Type B pancreatic cell (in vitro differentiated cells): Measurements from ENCODE around the gene RGMB. TPM values are rescaled to one million over a fixed set of nuclear protein-coding genes. Genes with fewer than 3 reads are reported as not detected.
A peak's percentile ranks its signal among the peaks of the same experiment; 100 is the strongest.

ENCODE experiments used
- DNase-seq: peaks from one replicate; pipeline ENCODE4 v3.0.0; 2021; ENCODE audit warnings: mixed read lengths; ENCODE audit not compliant: unreplicated experiment; ENCODE audit errors: extremely low spot score
- H3K27ac Mint-ChIP-seq: 2 replicates; pipeline ENCODE4 v1.8.0; 2021; ENCODE audit warnings: mild to moderate bottlenecking, mixed read lengths
- H3K27me3 Mint-ChIP-seq: 2 replicates; pipeline ENCODE4 v1.8.0; 2021; ENCODE audit warnings: mixed read lengths
- H3K36me3 Mint-ChIP-seq: 2 replicates; pipeline ENCODE4 v1.8.0; 2021; ENCODE audit warnings: mixed read lengths
- H3K4me1 Mint-ChIP-seq: one replicate; pipeline ENCODE4 v1.8.0; 2021; ENCODE audit warnings: mixed read lengths; ENCODE audit not compliant: unreplicated experiment
- H3K4me3 Mint-ChIP-seq: 2 replicates; pipeline ENCODE4 v1.8.0; 2021; ENCODE audit warnings: mild to moderate bottlenecking, mixed read lengths
- H3K9me3 Mint-ChIP-seq: 2 replicates; pipeline ENCODE4 v1.8.0; 2021; ENCODE audit warnings: mixed read lengths
- total RNA-seq: library from RNA; stranded (reverse); gene quantifications from 2 replicates; pipeline ENCODE4 v1.2.1, GENCODE V29; 2021; ENCODE audit warnings: low replicate concordance
- TF ChIP-seq, protein P1 (sequence below): fragments of 200-600 bp; sonication (generic); conservative IDR thresholded peaks from 2 replicates; pipeline ENCODE4 v1.5.0; 2021; ENCODE audit warnings: antibody characterized with exemption, mild to moderate bottlenecking

Gene RGMB
- total RNA-seq, 1 donor from 2014 or later, result 36.5 TPM

DNA sequence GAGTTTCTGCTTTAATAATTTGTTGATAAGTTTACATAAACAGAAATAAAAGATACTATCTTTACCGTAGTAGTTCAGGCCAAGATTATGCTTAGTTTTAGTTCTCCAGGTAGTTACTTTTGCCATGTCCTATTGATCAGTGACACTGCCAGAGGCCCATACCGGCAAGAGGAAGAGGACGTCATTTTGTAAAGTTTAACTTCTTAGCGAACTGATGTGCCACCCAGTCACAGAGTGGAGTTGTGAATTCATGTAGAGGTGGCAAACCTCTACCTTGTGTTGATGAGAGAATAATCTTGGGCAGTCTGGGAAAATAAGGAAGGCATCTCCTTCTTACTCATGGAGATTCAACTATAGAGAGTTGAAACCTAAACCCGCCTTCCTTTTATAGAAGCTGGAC lies 21.8 kb downstream of the RGMB start:
- Mint-ChIP-seq H3K27ac (no peak overlapping the region), H3K36me3 (peaks cover 18% of the 10 kb centered on the region), H3K9me3 (no peaks in the 10 kb centered on the region), H3K4me3 (no peak overlapping the region), H3K27me3 (no peaks in the 10 kb centered on the region), H3K4me1 (peaks cover 24% of the 10 kb centered on the region)
- TF ChIP-seq, protein P1, sequence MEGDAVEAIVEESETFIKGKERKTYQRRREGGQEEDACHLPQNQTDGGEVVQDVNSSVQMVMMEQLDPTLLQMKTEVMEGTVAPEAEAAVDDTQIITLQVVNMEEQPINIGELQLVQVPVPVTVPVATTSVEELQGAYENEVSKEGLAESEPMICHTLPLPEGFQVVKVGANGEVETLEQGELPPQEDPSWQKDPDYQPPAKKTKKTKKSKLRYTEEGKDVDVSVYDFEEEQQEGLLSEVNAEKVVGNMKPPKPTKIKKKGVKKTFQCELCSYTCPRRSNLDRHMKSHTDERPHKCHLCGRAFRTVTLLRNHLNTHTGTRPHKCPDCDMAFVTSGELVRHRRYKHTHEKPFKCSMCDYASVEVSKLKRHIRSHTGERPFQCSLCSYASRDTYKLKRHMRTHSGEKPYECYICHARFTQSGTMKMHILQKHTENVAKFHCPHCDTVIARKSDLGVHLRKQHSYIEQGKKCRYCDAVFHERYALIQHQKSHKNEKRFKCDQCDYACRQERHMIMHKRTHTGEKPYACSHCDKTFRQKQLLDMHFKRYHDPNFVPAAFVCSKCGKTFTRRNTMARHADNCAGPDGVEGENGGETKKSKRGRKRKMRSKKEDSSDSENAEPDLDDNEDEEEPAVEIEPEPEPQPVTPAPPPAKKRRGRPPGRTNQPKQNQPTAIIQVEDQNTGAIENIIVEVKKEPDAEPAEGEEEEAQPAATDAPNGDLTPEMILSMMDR, result no peak
- no peak for DNase-seq

- DNase-seq, result no peak
- TF ChIP-seq, protein P1, result peak; percentile 85
- H3K27me3 Mint-ChIP-seq, result no peaks in the 10 kb centered on the region
These were observed 22.9 kb downstream of the RGMB start for GRCh38 chr5:98796197-98796972.

DNA sequence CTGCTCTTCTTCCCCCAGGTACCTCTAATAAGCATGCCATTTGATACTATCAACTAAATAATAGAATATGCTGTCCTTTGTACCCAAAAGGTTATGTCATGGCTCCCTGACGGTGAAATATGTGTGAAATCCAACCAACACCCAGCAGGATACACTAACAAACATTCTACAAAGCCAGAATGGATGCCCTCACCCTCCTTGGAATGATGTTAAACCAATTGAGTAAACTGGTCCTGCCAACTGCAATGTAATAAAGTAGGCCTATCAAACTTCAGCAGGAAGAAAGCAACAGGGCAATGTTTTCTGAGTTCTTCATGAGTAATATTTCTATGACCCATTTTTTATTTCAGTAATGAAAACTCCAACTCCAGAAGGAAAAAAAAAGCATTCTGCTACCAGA lies 24.9 kb downstream of the RGMB start:
- H3K36me3 Mint-ChIP-seq, result peaks cover 9% of the 10 kb centered on the region
- DNase-seq, result no peak
- no peak overlapping the region for H3K4me3 Mint-ChIP-seq
- H3K27me3 Mint-ChIP-seq, result no peaks in the 10 kb centered on the region
- H3K4me1 Mint-ChIP-seq, result peaks cover 24% of the 10 kb centered on the region
- no peak overlapping the region for H3K27ac Mint-ChIP-seq
- TF ChIP-seq, protein P1, result no peak
- no peaks in the 10 kb centered on the region for H3K9me3 Mint-ChIP-seq

More at GRCh38 chr5:98796197-98796972, 22.9 kb downstream of the RGMB start:
- Mint-ChIP-seq H3K27ac (peak overlapping the region; percentile 38), H3K4me1 (peaks cover 24% of the 10 kb centered on the region), H3K4me3 (peak overlapping the region; percentile 8), H3K36me3 (peaks cover 9% of the 10 kb centered on the region), H3K9me3 (no peaks in the 10 kb centered on the region)

GRCh38 chr5:98798847-98799246 lies 25.4 kb downstream of the RGMB start:
- H3K27me3 Mint-ChIP-seq, result no peaks in the 10 kb centered on the region
- peaks cover 24% of the 10 kb centered on the region for H3K4me1 Mint-ChIP-seq
- H3K9me3 Mint-ChIP-seq, result no peaks in the 10 kb centered on the region
- no peak overlapping the region for H3K27ac Mint-ChIP-seq
- TF ChIP-seq, protein P1, result no peak
- no peak overlapping the region for H3K4me3 Mint-ChIP-seq
- no peak for DNase-seq
- H3K36me3 Mint-ChIP-seq, result peaks cover 9% of the 10 kb centered on the region

- H3K36me3 Mint-ChIP-seq, result peaks cover 6% of the 10 kb centered on the region
- no peak overlapping the region for H3K27ac Mint-ChIP-seq
- H3K4me3 Mint-ChIP-seq, result no peak overlapping the region
- no peak for DNase-seq
- TF ChIP-seq, protein P1, result no peak
- no peaks in the 10 kb centered on the region for H3K4me1 Mint-ChIP-seq
- no peaks in the 10 kb centered on the region for H3K27me3 Mint-ChIP-seq
- H3K9me3 Mint-ChIP-seq, result peaks cover 9% of the 10 kb centered on the region
These were observed 30.6 kb downstream of the RGMB start for GRCh38 chr5:98804066-98804465.
